SH-SY5Y (cell line): Measurements from ENCODE around the gene LOXL4.

ENCODE experiments used
- GATA2 ChIP-seq: IDR thresholded peaks from 2 replicates; pipeline ENCODE4 v1.6.1; 2011; ENCODE audit warnings: mild to moderate bottlenecking, low read depth, low read length
- GATA3 ChIP-seq: IDR thresholded peaks from 2 replicates; pipeline ENCODE4 v1.6.1; 2011; ENCODE audit warnings: low read depth, mild to moderate bottlenecking, low read length, moderate library complexity

Gene LOXL4

DNA sequence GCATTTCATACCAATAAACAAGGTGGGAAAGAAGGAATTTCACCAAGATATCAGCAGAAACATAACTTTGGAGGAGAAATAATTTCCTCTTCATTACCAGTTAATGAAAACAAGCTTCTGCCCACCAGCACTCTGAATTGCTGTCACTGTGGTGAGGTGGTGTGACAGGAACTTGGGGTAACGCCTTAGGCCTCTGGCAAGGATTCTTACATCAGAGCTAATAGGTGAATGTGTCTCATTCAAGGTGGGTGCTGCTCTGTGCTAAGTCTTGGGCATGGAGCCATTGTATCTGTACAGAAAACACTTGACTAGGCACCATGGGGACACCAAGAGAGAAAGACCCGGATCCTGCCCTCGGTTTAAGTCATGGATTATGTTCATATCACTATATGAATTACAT, 8.3 kb upstream of the LOXL4 start:
- no peak for TF ChIP-seq GATA2
- no peak for TF ChIP-seq GATA3

DNA sequence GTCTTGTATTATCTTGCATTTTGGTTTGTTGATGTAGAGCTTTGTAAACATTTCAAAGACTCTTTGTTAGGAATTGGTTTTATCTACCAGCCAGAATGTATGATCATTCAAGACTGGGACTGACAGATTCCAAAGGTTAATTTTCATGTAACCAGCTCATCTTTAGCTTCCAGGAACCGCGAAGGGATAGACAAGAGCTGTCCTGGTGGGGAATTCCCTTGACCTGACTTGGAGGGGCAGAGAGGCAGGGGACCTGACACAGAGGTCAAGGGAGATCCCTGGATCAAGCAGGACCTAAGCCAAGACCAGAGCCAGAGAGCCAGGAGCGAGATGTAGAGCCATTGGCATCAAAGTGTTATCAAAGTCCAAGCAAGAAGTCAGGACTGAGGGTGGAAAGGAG, 6.6 kb upstream of the LOXL4 start:
- TF ChIP-seq GATA2 (no peak), GATA3 (no peak)

DNA sequence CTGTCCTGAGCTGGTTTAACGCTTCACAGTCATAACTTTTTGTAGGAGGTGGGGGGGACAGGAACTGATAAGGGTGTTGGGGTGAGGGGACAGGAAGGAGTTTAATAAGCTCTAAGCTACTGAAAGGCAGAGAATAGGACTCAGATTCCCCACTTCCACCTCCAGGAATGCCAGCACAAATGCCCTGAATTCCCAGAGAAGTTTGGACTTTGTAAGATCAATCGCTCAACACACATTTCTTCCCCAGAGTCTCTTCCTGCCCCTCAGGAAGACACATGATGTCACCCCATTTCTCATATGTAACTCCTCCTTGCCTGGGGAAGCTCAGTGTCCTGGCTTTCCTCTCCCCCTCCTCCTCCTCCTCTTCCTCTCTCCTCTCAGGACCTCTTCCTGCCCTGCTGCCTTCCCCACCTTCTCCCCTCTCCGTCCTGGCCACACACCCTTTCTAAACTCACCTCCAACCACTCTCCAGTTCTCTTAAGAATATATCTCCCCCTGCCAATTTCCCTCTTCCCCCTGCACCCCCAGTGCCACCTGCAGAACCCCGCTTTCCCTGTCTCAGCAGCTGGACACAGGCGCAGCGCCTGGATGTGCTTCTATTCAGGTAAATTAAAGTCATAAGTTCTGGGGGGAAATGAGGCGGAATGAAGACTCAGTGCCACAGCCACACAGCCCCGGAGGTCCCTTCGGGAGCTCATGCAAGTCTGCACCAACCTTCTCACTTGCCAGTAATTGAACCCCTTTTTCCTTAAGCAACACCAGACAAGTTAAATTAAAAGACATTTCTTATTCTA, 5.3 kb upstream of the LOXL4 start:
- no peak for TF ChIP-seq GATA3
- no peak for TF ChIP-seq GATA2

DNA sequence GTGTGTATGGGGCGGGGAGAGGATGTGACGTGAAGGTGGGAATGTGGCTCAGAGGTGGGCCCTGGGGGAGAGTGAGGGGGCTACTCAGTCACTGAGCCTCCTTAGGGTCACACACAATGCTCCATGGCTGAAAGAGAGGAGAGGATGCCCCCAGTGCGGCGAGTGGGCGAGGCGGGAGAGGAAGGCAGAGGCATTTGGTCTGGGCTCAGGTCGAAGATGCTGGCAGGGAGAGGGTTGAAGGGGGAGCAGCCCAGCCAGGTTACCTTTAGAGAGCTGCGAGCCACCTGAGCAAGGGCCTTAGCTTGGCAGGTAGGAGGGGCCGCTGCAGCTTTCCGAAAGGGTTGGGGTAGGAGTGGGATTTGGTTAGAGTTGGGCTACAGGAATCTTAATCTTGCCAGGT, 4.7 kb upstream of the LOXL4 start:
- no peak for TF ChIP-seq GATA2
- no peak for TF ChIP-seq GATA3

DNA sequence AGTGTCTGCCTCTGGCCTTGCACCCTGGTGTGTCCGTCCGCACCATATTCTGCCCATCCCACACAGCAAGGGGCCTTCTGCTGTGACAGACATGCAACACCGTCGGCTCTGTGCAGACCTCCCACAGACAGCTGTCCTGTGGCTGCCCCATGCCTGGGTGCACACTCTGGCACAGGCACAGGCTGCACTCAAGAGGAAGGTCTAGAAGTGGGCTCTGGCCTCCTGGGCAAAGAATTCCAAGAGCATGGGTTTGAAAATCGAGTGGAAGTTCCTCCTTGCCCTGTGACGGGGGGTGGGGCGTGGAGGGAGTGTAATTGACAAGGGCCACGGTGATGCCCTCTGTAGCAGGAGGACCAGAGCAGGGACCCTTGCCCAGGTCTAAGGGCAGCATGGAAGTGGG, 4.3 kb upstream of the LOXL4 start:
- no peak for TF ChIP-seq GATA2
- TF ChIP-seq GATA3, result no peak

DNA sequence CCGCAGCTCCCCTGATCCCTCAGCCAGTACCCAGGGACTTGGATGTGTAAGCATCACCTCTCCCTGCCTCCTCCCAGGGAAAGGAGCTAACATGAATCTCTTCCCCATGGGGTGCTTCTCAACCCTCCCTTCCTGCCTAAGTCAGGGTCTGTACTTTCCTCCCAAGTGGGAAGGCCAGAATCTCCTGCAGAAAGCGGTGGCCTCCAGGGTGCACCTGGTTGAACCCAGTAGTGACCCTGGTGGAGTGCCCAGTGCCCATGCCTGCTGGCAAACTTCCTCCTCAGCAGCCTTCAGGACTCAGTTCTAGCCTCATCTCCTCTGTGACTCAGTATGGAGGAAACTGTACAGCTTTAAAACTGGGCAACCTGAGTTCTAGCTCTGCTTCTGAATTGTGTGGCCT, 2.8 kb upstream of the LOXL4 start:
- TF ChIP-seq GATA2, result no peak
- no peak for TF ChIP-seq GATA3

DNA sequence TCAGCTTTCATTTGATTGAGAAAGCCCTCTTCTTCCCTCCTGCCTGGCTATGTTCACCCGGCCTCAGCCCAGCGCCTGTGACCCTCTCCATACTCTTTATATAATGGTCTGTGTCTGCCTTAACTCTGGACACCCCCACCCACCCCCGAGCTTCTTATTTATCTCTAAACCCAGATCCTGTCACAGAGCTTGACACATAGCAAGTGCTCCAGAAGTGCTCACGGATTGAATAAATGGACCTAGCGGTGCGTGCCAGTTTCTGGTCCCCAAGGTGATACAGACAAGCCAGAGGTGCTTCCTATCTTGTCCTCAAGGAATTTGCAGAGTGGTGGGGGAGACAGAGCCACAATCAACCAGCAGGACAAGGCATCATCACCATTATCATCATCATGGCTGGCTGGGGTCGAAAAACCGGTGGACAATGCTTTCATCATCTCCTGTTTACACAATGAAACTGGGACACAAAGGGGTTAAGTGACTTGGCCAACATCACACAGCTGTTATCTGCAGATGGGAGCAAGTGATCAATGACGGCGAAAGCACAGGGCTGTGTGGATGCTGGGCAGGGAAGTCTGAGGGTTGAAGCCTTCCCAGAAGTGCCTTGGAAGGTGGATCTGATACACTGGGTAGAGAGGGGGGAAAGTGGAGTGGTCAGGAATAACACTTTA, 2.2 kb upstream of the LOXL4 start:
- no peak for TF ChIP-seq GATA2
- TF ChIP-seq GATA3, result no peak

DNA sequence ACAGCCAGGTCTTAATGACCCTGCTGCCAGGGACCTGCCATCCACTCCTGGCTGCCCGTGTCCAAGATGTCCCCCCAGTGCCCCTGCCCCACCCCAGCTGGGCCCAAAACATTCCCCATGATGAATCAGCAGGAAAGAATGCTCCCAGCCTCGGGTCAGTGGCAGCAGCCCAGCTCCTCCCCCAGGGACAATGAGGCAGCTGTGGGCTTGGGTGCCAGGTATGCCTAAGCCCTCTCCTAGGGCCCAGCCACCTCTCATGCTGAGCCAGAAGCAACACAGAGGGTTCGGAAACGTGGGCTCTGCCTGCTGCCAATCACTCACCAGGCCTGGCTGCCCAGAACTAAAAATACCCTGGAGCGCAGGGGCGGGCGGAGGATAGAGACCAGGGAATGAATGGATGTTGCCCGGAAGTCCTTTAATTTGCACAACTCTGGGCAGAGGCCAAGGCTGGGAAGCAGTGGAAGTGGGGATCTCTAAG, 1.5 kb upstream of the LOXL4 start:
- no peak for TF ChIP-seq GATA3
- no peak for TF ChIP-seq GATA2

DNA sequence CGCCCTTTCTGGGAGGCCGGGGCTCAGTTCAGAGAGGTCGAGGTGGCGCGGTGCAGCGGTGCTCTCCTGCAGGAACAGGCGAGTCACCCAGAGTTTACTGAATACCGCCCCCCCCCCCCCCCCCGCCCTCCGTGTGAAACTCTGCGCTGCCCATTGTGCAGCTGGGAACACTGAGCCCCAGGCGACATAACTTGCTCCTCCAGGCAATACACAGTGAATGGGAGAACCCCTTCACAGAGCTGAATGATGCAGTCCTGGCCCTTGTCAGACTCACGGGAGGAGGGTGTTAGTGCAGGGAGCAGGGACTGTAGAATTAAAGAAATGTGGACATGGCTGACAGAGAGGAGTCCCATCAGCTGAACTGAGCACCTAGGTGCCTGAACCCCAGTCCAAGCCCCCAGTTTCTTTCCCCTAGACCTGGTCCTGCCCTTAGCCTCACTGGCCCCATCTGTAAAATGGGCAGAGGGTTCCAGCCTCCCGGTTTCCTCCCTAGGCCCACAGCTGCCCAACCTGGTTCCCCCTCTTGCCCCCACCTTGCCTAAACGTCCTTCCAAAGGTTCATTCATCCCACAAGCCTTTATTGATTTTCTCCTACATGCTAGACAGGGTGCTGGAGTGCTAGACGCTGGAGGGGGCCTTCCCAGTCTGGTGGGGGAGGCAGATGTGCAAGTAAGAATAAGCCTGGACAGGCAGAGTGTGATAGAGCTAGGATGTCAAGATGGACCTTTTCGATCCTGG, 869 bp upstream of the LOXL4 start:
- no peak for TF ChIP-seq GATA2
- no peak for TF ChIP-seq GATA3

DNA sequence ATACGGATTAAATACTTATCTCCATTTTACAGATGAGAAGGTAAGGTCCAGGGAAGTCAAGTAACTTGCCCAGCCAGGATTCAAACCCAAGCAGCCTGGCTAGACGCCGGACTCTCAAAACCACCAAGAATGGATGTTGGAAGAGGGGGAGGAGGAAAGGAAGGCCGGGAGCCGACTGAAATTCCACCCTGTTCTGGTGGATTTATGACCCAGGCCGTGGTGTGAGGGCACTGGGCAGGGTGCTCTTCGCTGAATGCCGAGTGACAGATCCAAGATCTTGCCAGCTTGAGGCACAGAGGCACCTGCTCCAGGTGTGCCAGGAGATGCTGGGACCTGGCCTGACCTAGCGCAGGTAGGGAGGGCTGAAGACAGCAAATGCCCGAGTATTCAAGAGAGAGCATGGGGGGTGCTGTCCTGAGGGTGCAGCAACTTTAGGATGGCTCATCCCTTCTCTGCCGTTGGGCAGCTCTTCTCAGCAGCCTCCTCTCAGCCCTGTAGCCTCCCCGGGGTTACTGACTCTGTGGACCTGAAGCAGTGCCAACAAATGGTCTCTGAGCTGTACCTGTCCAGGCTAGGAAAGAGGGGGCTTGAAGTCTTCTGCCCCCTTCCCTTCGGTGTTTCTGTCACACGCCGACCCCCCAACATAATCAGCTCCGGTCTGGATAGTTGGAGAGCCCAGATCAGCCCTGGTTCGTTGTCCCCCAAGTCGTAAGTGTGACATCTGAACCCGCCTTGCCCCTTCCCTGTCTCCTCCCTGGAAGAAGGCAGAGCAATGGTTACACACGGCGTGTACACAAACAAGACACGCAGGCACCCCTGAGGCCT, 713 bp downstream of the LOXL4 start:
- no peak for TF ChIP-seq GATA3
- TF ChIP-seq GATA2, result no peak

DNA sequence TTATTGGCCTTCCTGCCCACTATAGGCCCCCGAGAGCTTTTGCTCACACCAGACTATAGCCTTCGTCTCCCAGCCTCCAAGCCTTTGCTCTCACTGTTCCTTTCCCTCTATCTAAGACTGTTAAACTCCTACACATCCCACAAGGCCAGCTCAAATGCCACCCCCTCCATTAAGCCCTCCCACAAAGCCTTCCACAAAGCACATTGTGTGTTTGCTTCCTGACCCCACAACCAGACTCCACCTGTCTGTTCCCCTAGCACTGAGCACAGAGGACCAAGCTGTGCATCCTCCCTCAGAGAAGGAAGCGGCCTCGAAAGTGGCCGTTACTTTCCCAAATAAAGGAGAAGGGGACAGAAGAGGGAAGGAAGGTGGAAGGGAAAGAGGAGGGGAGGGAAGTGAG, 1.3 kb downstream of the LOXL4 start:
- TF ChIP-seq GATA2 (no peak), GATA3 (no peak)

DNA sequence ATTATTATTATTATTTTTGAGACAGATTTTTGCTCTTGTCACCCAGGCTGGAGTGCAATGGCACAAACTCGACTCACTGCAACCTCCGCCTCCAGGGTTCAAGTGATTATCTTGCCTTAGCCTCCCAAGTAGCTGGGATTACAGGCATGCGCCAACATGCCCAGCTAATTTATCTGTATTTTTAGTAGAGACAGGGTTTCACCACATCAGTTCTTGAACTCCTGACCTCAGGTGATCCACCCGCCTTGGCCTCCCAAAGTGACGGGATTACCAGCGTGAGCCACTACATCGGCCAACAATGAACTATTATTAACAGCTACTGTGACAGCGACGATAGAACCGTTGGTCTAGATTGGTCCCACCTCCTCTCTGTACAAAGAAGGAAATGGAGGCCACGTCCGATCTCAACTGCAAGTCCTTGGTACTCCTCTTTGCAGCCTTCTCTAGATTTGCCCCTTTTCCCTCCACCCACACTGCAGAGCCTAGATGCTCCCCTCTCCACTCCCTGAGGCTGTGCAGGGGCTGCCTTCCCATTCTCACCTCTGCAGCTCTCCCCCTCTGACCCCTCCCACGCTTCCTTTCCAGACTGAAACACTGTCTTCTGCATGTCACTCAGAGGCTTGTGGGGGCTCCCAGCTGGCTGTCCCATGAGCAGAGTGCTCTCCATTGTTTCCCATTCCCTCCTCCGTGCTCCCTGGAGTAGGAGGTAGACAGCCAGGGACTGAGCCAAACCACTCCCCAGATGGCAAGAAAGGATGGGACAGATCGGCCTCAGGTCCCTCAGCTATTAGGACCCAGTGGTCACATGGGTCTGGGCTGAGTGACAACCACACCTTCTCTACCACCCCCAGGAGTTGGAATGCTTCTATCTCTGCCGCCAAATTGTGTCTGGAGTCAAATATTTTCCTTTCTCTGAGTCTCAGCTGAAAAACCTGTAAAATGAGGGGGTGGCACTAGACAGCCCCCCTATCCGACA, 2.3 kb downstream of the LOXL4 start:
- no peak for TF ChIP-seq GATA2
- TF ChIP-seq GATA3, result no peak

DNA sequence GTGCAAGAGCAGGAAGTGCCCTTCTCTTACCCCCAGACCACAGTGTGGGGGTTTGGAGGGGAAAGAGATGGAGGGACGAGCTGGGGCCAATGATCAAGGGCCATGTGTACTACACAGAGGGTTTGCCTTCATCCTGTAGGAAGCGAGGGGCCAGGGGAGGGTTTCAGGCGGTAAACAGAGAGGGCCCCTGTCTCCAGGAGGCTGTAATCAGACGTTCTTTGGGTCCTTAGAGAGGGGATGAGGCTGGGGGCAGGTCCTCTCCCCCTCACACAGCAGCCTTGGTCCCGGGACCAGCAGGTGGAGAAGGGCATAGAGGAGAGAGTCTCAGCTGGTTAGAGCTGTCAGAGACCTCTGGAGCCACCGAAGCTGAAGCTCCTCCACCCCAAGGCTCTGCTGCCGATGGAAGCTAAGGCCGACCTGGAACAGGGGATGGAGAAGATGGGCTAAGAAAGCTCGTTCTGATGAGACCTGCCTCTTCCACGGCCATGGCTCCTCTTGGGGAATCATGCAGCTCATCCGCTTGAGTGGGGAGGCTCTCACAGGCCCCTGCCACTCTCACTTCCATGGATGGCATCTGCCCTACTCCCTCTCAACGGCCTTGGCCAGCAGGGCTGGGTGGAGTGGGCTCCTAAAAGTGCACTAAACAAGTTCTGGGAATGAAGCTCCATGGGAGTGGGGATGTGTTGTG, 3.5 kb downstream of the LOXL4 start:
- TF ChIP-seq GATA3, result no peak
